GM13976 (cell line): Measurements from ENCODE around the gene TMEM140.
A peak's percentile ranks its signal among the peaks of the same experiment; 100 is the strongest.
"Not testable (repeated sequence)": the region's sequence is repeated elsewhere in the genome, so short reads cannot be mapped to it uniquely, and the experiment has no call there.

ENCODE experiments used
- DNase-seq: peaks from one replicate; pipeline ENCODE4 v3.0.0; 2012; ENCODE audit warnings: low spot score
- in situ Hi-C: fragments of 300-500 bp; cut with MboI; formaldehyde crosslinking; loops from one replicate; pipeline ENCODE4 v1.12.0; 2022; ENCODE audit warnings: low sequenced_read_pairs, mixed read lengths, inconsistent platforms; ENCODE audit not compliant: unreplicated experiment
- TF ChIP-seq, protein P1 (sequence below): IDR thresholded peaks from 2 replicates; pipeline ENCODE4 v1.5.1; 2012; ENCODE audit warnings: borderline replicate concordance, mild to moderate bottlenecking; ENCODE audit not compliant: insufficient read depth; ENCODE audit errors: extremely low read depth, missing control alignments, control extremely low read depth

Gene TMEM140

DNA sequence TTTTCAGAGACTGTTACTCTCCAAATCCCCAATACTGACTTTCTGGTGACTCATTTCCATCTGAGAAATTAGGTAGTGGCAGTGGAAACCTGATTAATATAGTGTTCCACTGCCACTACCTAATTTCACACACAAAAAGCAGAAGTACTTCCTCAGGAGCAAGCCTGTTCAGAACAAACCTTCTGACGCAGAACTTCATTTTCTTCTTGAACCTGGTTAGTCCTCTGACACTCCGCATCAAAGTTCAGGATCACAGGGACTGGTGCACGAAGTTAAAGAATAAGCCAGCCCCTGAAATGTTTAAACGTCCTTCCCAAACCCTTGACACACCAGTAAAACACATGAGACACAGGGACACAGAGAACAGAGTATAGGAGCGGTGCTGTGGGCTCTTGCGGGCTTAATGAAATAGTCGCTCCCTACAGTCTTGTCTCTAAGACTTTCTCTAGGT is 59.1 kb downstream of the TMEM140 start:
- TF ChIP-seq, protein P1, sequence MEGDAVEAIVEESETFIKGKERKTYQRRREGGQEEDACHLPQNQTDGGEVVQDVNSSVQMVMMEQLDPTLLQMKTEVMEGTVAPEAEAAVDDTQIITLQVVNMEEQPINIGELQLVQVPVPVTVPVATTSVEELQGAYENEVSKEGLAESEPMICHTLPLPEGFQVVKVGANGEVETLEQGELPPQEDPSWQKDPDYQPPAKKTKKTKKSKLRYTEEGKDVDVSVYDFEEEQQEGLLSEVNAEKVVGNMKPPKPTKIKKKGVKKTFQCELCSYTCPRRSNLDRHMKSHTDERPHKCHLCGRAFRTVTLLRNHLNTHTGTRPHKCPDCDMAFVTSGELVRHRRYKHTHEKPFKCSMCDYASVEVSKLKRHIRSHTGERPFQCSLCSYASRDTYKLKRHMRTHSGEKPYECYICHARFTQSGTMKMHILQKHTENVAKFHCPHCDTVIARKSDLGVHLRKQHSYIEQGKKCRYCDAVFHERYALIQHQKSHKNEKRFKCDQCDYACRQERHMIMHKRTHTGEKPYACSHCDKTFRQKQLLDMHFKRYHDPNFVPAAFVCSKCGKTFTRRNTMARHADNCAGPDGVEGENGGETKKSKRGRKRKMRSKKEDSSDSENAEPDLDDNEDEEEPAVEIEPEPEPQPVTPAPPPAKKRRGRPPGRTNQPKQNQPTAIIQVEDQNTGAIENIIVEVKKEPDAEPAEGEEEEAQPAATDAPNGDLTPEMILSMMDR, result no peak
- in situ Hi-C loops, result no loop called here

DNA sequence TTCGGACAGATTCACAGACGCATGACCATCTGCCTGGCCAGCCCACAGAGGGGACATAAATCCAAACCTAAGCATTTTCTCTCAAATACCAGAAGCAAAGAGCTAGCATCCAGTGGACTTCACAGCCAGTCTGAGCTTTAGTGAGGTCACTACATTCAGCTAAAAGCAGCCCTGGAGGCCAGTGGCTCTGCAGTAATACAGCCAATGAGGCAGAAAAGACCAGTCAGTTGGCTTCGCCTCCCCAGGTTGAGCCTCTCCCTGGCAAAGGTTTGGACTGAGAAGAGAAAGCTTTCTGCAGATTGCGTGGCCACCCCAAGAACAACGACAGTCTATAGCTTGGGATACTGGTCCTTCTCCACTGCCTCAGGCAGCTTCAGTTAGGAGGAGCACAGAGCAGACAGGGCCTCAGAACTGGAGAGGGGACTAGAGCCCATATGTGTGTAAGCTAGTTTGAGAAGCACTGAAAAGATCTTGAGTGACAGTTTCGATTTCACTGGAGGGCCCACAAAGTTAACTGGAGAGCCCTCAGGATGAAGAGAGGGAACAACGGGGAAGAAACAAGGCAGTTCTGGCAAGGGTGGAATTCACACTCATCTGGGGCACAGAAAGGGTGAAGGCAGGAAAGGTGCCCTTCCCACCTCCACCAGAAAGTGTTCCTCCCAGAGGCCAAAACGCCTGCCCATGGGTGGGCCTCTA is 59.7 kb downstream of the TMEM140 start:
- DNase-seq, result peak; percentile 45
- TF ChIP-seq, protein P1, result no peak
- in situ Hi-C loops, result no loop called here

More for the DNA sequence above, 59.1 kb downstream of the TMEM140 start:
- DNase-seq, result peak; percentile 64

DNA sequence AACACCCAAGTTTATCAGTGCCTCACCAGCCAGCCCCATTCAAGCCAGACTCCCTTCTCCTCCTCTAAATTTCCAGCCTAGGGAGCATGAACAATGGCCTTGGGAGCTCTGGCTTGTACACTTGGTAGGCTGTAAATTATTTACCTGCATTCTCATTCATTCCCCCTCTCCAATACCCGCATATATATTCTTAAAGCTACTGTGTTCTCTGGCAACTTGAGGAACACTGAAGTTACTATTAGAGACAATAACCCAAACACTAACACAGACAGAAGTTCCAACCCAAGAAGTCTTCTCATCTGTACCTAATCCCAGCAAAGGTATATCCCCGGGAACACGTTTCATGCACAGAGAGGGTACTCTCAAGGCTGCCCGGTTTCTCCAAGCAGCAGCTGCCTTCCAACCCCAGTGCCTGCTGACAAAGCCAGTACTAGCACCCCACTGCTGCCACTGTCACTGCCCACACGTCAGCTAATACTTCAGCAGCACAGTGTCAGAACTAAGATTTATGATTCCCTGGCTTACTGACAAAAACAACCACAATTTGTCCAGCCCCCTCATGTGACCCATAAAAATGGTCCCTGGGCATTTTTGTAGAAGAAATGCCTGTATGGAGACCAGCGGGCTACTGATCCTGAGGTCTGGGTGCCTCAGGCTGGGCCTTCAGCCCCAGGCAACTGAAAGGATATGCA is 60.4 kb downstream of the TMEM140 start:
- DNase-seq, result no peak
- TF ChIP-seq, protein P1, result no peak
- in situ Hi-C loops, result no loop called here

DNA sequence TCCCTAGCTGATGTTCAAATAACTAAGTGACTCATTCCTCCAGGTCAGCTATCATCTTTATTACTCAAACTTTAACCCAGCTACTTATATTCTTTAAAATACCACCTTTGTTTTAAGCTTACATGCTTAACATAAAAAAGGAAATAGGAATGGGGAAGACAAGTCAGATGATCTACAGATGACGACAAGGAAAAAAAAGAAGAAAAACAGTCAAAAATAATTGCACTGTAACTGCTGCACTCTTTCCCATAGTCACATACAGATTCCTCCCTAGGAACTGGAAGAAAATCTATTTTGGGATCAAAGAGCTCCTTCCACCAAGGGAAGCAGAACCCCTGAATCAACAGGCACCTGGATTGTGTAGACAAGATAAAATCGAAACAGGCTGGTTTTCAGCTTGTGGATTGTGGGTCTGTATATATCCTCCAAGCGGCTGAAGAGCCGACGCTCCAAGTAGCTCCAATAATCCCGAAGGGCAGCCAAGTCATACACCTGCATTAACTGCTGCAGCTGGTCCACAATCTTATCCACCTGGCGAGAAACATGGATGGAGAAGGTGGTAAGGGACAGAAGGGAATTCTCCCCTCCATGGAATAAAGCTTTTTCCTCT is 61.5 kb downstream of the TMEM140 start:
- TF ChIP-seq, protein P1, result no peak
- no peak for DNase-seq
- in situ Hi-C loops, result no loop called here

DNA sequence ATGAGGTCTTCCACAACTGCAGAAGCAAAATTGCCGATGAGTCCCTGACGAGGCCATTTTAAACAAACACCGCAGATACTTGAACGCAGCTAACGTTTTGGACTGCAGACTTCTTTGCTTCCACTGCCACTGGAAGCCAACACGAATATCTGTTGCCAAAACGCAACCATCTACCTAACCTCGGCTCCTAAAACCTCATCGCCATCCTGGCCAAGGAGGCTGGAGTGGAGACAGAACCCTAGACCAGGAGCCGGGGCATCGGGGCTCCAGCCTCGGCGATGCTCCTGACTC is 63.0 kb downstream of the TMEM140 start:
- DNase-seq, result no peak
- TF ChIP-seq, protein P1, result no peak
- in situ Hi-C loops, result no loop called here

DNA sequence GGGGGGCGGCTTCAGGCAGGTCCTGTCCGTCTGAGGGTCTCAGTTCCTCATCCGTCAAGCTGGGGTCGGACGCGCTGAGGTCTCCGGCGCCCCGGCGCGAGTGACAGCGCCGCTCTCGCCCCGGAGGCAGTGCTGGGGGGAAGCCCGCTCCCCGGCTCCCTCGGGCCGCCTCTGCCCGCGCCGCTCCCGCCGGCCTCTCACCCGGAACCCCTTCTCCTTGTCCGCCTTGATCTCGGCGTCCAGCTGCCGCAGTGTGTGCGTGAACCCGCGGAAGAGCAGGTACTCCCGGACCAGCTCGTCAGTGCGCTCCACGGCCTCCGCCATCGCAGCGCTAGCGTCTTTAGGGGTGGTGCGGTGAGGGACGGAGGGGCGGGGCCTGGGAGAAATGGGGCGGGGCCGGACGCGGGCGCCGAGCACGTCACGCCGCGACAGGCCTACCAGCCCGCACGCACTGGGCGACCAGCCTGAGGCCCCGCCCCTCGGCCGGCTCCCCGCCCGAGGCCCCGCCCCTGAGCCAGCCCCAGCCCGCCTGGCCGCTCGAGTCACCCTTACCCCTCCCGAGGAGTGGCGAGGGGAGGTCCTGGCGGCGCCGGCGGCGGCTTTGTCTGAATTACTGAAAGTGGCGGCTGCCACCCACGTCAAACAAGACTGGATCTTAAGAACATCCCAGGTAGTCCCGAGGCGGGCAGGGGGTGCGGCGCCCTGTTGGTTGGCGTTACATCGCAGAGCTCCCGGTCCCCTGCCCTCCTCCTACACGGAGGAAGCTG is 63.5 kb downstream of the TMEM140 start, which contains the start of gene WDR91:
Gene WDR91, minus strand, starts transcription at position 348 of the 767 bp plus-strand sequence. Its CDS starts 24 bp downstream, at position 324.
- in situ Hi-C loops, result no loop called here
- TF ChIP-seq, protein P1, result peak; percentile 1
- DNase-seq, result peak; percentile 100

DNA sequence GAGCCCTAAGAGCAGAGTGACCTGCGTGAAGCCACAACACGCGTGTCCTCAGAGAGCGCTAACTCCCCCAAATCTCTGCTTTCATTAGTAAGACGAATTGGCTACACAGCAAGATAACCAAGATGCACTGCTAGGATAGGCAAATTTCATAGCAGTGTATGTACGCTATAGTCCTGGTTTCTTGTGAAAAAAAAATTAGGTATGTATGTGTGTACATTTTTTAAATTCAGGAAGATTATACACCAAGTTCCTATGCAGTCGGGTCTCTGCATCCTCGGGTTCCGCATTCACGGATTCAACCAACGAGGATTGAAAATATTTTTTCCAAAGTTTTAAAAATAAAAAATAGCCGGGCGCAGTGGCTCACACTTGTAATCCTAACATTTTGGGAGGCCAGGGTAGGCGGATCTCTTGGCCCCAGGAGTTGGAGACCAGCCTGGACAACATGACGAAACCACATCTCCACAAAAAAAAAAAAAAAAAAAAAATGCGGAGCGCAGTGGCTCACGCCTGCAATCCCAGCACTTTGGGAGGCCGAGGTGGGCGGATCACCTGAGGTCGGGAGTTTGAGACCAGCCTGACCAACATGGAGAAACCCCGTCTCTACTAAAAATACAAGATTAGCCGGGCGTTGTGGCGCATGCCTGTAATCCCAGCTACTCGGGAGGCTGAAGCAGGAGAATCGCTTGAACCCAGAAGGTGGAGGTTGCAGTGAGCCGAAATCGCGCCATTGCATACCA is 64.2 kb downstream of the TMEM140 start:
- DNase-seq, in situ Hi-C loops: not testable (repeated sequence)
